Left lung (tissue), 10 donors: Measurements from ENCODE around the gene ACP6. TPM values are rescaled to one million over a fixed set of nuclear protein-coding genes. Genes with fewer than 3 reads are reported as not detected.

ENCODE experiments used
- ATAC-seq: fragments of 200-7000 bp; cut with Tn5 transposase; one replicate; pipeline ENCODE4 v1.9.1; 2020; ENCODE audit warnings: moderate library complexity
- DNase-seq, 4 donors: peaks; one replicate each; pipeline ENCODE4 v3.0.0-alpha.2; 2013 to 2020
- H3K27ac ChIP-seq, 2 donors: fragments of 200-600 bp; sonication (generic) in 1 of 2; one replicate each; pipeline versions ENCODE4 v1.5.0 to v1.8.0; 2020 to 2021
- H3K27me3 ChIP-seq, 2 donors: fragments of 200-600 bp; sonication (generic) in 1 of 2; one replicate each; pipeline versions ENCODE4 v1.5.0 to v1.8.0; 2020 to 2021
- H3K36me3 ChIP-seq, 2 donors: fragments of 200-600 bp; sonication (generic) in 1 of 2; one replicate each; pipeline versions ENCODE4 v1.5.0 to v1.8.0; 2020 to 2021
- H3K4me1 ChIP-seq, 2 donors: fragments of 200-600 bp; one replicate each; pipeline ENCODE4 v1.8.0; 2021
- H3K4me3 ChIP-seq, 2 donors: fragments of 200-600 bp; sonication (generic) in 1 of 2; one replicate each; pipeline versions ENCODE4 v1.5.0 to v1.8.0; 2020 to 2021; ENCODE audit warnings: mild to moderate bottlenecking in 1 of 2
- H3K9me3 ChIP-seq, 2 donors: fragments of 200-600 bp; sonication (generic) in 1 of 2; one replicate each; pipeline versions ENCODE4 v1.5.0 to v1.8.0; 2020 to 2021
- CTCF ChIP-seq, 2 donors: fragments of 200-600 bp; sonication (generic) in 1 of 2; IDR thresholded peaks; one replicate each; pipeline versions ENCODE4 v1.5.0 to v1.8.0; 2021; ENCODE audit warnings: antibody characterized with exemption in 2 of 2
- intact Hi-C, 2 donors: fragments of 100-400 bp; cut with DNase I; formaldehyde crosslinking; loops; one replicate each; pipeline versions ENCODE4 v1.11.2 to v1.14.2; 2022
- polyA plus RNA-seq, 6 donors: library from polyadenylated mRNA; unstranded; fragments of 120-200 nt; gene quantifications; one replicate each; pipeline ENCODE4 v1.2.1, GENCODE V29; 2013; ENCODE audit not compliant: insufficient read length in 6 of 6
- total RNA-seq, 2 donors: library from RNA; stranded (reverse); fragmentation: NEBNext Ultra II Directional; extraction: Animal tissue kit (Norgen Biotek cat#: 25700); gene quantifications; one replicate each; pipeline ENCODE4 v1.2.1, GENCODE V29; 2021
- donor health status: DM: no; HTN: yes; CAD: no.
- donor health status: DM: no; HTN: no; CAD: no.

ACP6 gene
- total and polyA plus RNA-seq, 8 donors = 14.1 to 25.2 (median 22.8) TPM

- DNase-seq = no peak
- Histone ChIP-seq H3K4me1 (peaks cover 0 to 18% of the 10 kb centered on the region in 2 donors), H3K27ac (peak overlapping the region in 1 of 2 donors; percentile 86), H3K9me3 (no peaks in the 10 kb centered on the region), H3K27me3 (no peaks in the 10 kb centered on the region), H3K4me3 (no peak overlapping the region), H3K36me3 (peaks cover 0 to 45% of the 10 kb centered on the region in 2 donors)
- no peak for ATAC-seq
- no peak for TF ChIP-seq CTCF (IDR thresholded peaks at IDR 0.05)
- intact Hi-C loops = loop anchor here in 1 of 2 donors (10.0 kb wide), 1 partner anchor 247 kb away; no protein-coding TSS in a partner anchor
Measured at GRCh38 chr1:147647796-147648633, 22.3 kb downstream of the ACP6 start.

GRCh38 chr1:147643974-147644373 is 26.4 kb downstream of the ACP6 start:
- Histone ChIP-seq H3K27ac (no peak overlapping the region), H3K4me3 (no peak overlapping the region), H3K27me3 (no peaks in the 10 kb centered on the region), H3K36me3 (peaks cover 0 to 21% of the 10 kb centered on the region in 2 donors), H3K4me1 (peaks cover 0 to 24% of the 10 kb centered on the region in 2 donors), H3K9me3 (no peaks in the 10 kb centered on the region)
- intact Hi-C loops = loop anchor here in 1 of 2 donors (10.0 kb wide), 1 partner anchor 251 kb away; no protein-coding TSS in a partner anchor
- ATAC-seq = no peak
- TF ChIP-seq CTCF (IDR thresholded peaks at IDR 0.05) = no peak
- no peak for DNase-seq

- Histone ChIP-seq H3K4me1 (peaks cover 0 to 19% of the 10 kb centered on the region in 2 donors), H3K27me3 (no peaks in the 10 kb centered on the region), H3K27ac (no peak overlapping the region), H3K4me3 (no peak overlapping the region), H3K36me3 (peaks cover 0 to 11% of the 10 kb centered on the region in 2 donors), H3K9me3 (no peaks in the 10 kb centered on the region)
- peak; percentile 76 to 87 for TF ChIP-seq CTCF (IDR thresholded peaks at IDR 0.05)
- intact Hi-C loops = loop anchor here in 1 of 2 donors (10.0 kb wide), 1 partner anchor 253 kb away; no protein-coding TSS in a partner anchor
- DNase-seq (peak in 2 of 4 donors; percentile 16 to 44), ATAC-seq (peak; percentile 81)
Measured at GRCh38 chr1:147641695-147642592, 28.4 kb downstream of the ACP6 start.

- Histone ChIP-seq H3K27me3 (no peaks in the 10 kb centered on the region), H3K4me1 (peaks cover 0 to 13% of the 10 kb centered on the region in 2 donors), H3K36me3 (peaks cover 0 to 11% of the 10 kb centered on the region in 2 donors), H3K4me3 (no peak overlapping the region), H3K9me3 (no peaks in the 10 kb centered on the region), H3K27ac (no peak overlapping the region)
- intact Hi-C loops = loop anchor here in 1 of 2 donors (10.0 kb wide), 1 partner anchor 254 kb away; no protein-coding TSS in a partner anchor
- no peak for TF ChIP-seq CTCF (IDR thresholded peaks at IDR 0.05)
- ATAC-seq = peak; percentile 51
- no peak for DNase-seq
Measured at GRCh38 chr1:147641291-147641690, 29.0 kb downstream of the ACP6 start.
